ENCODE results near the gene FBXL20.

The FBXL20 gene

DNA sequence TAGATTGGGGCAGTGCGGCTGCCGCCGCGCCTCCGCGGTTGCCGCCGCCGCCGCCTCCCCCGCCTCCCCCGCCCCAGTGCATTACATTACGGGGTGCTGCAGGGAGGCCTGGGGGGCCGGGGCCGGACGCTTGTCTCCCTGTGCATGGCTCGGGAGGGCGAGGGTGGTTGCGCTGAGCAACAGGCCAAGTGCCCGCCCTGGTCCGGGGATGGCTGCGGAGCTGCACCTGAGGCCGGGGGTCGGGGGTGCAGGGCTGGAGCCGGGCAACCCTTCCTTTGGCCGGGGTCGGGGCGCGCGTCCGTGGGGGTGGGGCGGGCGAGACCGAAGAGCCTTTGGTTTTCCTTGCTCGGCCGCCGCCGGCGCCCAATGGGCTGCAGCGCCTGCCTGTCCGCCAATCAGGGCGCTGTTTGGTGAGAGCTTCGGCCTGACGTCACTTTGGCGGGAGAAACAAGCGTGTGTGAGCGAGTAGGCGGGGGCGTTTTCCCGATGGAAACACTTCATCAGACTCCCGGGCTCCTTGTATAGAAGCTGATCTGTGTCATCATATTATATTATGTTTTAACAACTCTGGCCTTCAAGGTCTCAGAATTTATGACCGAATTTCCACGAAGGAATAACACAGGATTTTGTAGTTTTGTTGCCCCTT lies 941 bp upstream of the FBXL20 start (continued):
- TF ChIP-seq YY1 (tag by site-specific recombination; IDR thresholded peaks at IDR 0.05) (no peak), ZNF24 (tag by site-specific recombination; IDR thresholded peaks at IDR 0.05) (no peak), ZBTB7A (tag by site-specific recombination; IDR thresholded peaks at IDR 0.05; ENCODE audit: low read depth) (no peak), ZFP41 (tag by site-specific recombination; IDR thresholded peaks at IDR 0.05; ENCODE audit: borderline replicate concordance) (no peak), GLI2 (tag by site-specific recombination; IDR thresholded peaks at IDR 0.05; ENCODE audit: borderline replicate concordance, low read depth) (no peak), GFI1B (tag by site-specific recombination; IDR thresholded peaks at IDR 0.05) (no peak), ZNF560 (tag by site-specific recombination; IDR thresholded peaks at IDR 0.05; ENCODE audit: borderline replicate concordance) (no peak), ZNF23 (tag by site-specific recombination; IDR thresholded peaks at IDR 0.05; ENCODE audit: borderline replicate concordance) (no peak), ZNF555 (tag by site-specific recombination; conservative IDR thresholded peaks at IDR 0.05) (no peak), ZNF19 (tag by site-specific recombination; IDR thresholded peaks at IDR 0.05; ENCODE audit: low read depth) (no peak), ZNF660 (tag by site-specific recombination; IDR thresholded peaks at IDR 0.05) (0 out of 2 replicates have a peak, but pooled peaks have one; percentile 10), ZNF571 (tag by site-specific recombination; IDR thresholded peaks at IDR 0.05) (no peak), ZNF341 (tag by site-specific recombination; IDR thresholded peaks at IDR 0.05; ENCODE audit: low read depth) (no peak), ZNF311 (tag by site-specific recombination; IDR thresholded peaks at IDR 0.05; ENCODE audit: borderline replicate concordance) (no peak), ZNF157 (tag by site-specific recombination; IDR thresholded peaks at IDR 0.05) (no peak), KLF8 (tag by site-specific recombination; IDR thresholded peaks at IDR 0.05) (peak; percentile 53), ZNF302 (tag by site-specific recombination; IDR thresholded peaks at IDR 0.05; ENCODE audit: low read depth) (no peak), ZNF404 (tag by site-specific recombination; IDR thresholded peaks at IDR 0.05) (no peak), MEIS1 (CRISPR knock-in tag; IDR thresholded peaks at IDR 0.05; ENCODE audit: borderline replicate concordance) (no peak)

GRCh38 chr17:39400547-39401411 lies 647 bp downstream of the FBXL20 start:
- no peaks in the 10 kb centered on the region for H3K9me3 ChIP-seq (ENCODE audit: control insufficient read depth, insufficient read depth, low read depth, low read length)
- CTCF ChIA-PET: interaction anchor here (0.6 to 2.2 kb wide), 9 partner anchors 12 to 736 kb away, joined by 3 to 6 read pairs (median 4); no protein-coding TSS in a partner anchor
- H3K27ac ChIP-seq (ENCODE audit: extremely low read depth, low read depth, low read length): peak overlapping the region; percentile 93
- H3K4me1 ChIP-seq (ENCODE audit: control insufficient read depth, insufficient read depth, low read length): peaks cover 17% of the 10 kb centered on the region; the same call in 1 of the 2 replicates
- POLR2A ChIA-PET: interaction anchor here (0.6 to 3.7 kb wide), 17 partner anchors 9 to 510 kb away, joined by 3 to 20 read pairs (median 4); partner anchors contain the start of genes CDK12, MED1 and RPL19
- H3K36me3 ChIP-seq (ENCODE audit: control insufficient read depth in 2 of 2, insufficient read depth in 1 of 2, low read length in 2 of 2): peaks cover 6 to 10% of the 10 kb centered on the region in 2 experiments
- H3K4me3 ChIP-seq (ENCODE audit: low read depth, low read length): peak overlapping the region; percentile 99
- TF ChIP-seq KLF1 (tag by site-specific recombination; IDR thresholded peaks at IDR 0.05) (peak; percentile 68), ZNF366 (tag by site-specific recombination; conservative IDR thresholded peaks at IDR 0.05) (peak; percentile 43), KLF9 (tag by site-specific recombination; IDR thresholded peaks at IDR 0.05; ENCODE audit: low read depth) (0 out of 2 replicates have a peak, but pooled peaks have one; percentile 10), KLF17 (tag by site-specific recombination; IDR thresholded peaks at IDR 0.05) (peak; percentile 22; the same call in 1 of the 2 replicates), ZNF600 (tag by site-specific recombination; IDR thresholded peaks at IDR 0.05) (peak; percentile 80), SP2 (tag by site-specific recombination; IDR thresholded peaks at IDR 0.05) (0 out of 2 replicates have a peak, but pooled peaks have one; percentile 39)
- TF ChIP-seq, protein P1, sequence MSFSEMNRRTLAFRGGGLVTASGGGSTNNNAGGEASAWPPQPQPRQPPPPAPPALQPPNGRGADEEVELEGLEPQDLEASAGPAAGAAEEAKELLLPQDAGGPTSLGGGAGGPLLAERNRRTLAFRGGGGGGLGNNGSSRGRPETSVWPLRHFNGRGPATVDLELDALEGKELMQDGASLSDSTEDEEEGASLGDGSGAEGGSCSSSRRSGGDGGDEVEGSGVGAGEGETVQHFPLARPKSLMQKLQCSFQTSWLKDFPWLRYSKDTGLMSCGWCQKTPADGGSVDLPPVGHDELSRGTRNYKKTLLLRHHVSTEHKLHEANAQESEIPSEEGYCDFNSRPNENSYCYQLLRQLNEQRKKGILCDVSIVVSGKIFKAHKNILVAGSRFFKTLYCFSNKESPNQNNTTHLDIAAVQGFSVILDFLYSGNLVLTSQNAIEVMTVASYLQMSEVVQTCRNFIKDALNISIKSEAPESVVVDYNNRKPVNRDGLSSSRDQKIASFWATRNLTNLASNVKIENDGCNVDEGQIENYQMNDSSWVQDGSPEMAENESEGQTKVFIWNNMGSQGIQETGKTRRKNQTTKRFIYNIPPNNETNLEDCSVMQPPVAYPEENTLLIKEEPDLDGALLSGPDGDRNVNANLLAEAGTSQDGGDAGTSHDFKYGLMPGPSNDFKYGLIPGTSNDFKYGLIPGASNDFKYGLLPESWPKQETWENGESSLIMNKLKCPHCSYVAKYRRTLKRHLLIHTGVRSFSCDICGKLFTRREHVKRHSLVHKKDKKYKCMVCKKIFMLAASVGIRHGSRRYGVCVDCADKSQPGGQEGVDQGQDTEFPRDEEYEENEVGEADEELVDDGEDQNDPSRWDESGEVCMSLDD (tag by site-specific recombination; IDR thresholded peaks at IDR 0.05): peak; percentile 21

Data from HEK293 (cell line).